ENCODE results near the gene TSSK3. TPM values are rescaled to one million over a fixed set of nuclear protein-coding genes. Genes with fewer than 3 reads are reported as not detected.

TSSK3 gene
- total and polyA plus RNA-seq, 2 donors (not counting 3 experiments of a cell fraction or from before 2014, with no cell fraction given), result 0.42 to 0.65 TPM

GRCh38 chr1:32386676-32387392 is 24.5 kb downstream of the TSSK3 start:
- TF ChIP-seq, protein P1, sequence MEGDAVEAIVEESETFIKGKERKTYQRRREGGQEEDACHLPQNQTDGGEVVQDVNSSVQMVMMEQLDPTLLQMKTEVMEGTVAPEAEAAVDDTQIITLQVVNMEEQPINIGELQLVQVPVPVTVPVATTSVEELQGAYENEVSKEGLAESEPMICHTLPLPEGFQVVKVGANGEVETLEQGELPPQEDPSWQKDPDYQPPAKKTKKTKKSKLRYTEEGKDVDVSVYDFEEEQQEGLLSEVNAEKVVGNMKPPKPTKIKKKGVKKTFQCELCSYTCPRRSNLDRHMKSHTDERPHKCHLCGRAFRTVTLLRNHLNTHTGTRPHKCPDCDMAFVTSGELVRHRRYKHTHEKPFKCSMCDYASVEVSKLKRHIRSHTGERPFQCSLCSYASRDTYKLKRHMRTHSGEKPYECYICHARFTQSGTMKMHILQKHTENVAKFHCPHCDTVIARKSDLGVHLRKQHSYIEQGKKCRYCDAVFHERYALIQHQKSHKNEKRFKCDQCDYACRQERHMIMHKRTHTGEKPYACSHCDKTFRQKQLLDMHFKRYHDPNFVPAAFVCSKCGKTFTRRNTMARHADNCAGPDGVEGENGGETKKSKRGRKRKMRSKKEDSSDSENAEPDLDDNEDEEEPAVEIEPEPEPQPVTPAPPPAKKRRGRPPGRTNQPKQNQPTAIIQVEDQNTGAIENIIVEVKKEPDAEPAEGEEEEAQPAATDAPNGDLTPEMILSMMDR (IDR thresholded peaks at IDR 0.05; ENCODE audit: extremely low read depth in 1 of 2, insufficient read depth in 1 of 2, low read depth in 1 of 2, low read length in 2 of 2), result no peak
- TF ChIP-seq POLR2A (IDR thresholded peaks at IDR 0.05; ENCODE audit: low read depth, low read length) (no peak), FOS (IDR thresholded peaks at IDR 0.05; ENCODE audit: borderline replicate concordance, insufficient read depth, low read length) (no peak), EZH2 (IDR thresholded peaks at IDR 0.05; ENCODE audit: borderline replicate concordance, low read depth, low read length, severe bottlenecking) (no peak), GATA2 (IDR thresholded peaks at IDR 0.05; ENCODE audit: insufficient read depth, insufficient read length, low read depth, low read length) (no peak), MYC (IDR thresholded peaks at IDR 0.05; ENCODE audit: low read depth, low read length) (no peak), POLR2AphosphoS5 (IDR thresholded peaks at IDR 0.05; ENCODE audit: insufficient read depth, low read depth, low read length) (no peak), MAX (IDR thresholded peaks at IDR 0.05; ENCODE audit: insufficient read depth, insufficient read length) (no peak), JUN (IDR thresholded peaks at IDR 0.05; ENCODE audit: borderline replicate concordance, insufficient read depth, insufficient read length, low read depth) (no peak)
- no peak overlapping the region for H3K27ac ChIP-seq (ENCODE audit: insufficient read depth, low read depth, low read length)
- H3K4me3 ChIP-seq (replicated peaks in 1 of 3; ENCODE audit: insufficient read depth in 1 of 3, low read depth in 1 of 3, low read length in 3 of 3), result no peak overlapping the region
- H3K36me3 ChIP-seq (ENCODE audit: control insufficient read depth in 2 of 2, extremely low read depth in 1 of 2, insufficient read depth in 2 of 2, low read length in 2 of 2), result peaks cover 13 to 29% of the 10 kb centered on the region in 2 experiments
- ChIA-PET CTCF (interaction anchor here (1.2 to 2.6 kb wide), 3 partner anchors 8 to 171 kb away, joined by 4 to 9 read pairs (median 4); partner anchors contain the start of gene BSDC1), POLR2A (interaction anchor here (1.0 kb wide), 1 partner anchor 51 kb away, joined by 3 read pairs; the partner anchor contains the start of gene MARCKSL1)
- no peak overlapping the region for H2AFZ ChIP-seq (ENCODE audit: low read depth, low read length)
- no peaks in the 10 kb centered on the region for H4K20me1 ChIP-seq (replicated peaks; ENCODE audit: control insufficient read depth, extremely low read depth, insufficient read depth, low read length)
- no peak overlapping the region for H3K4me2 ChIP-seq (ENCODE audit: insufficient read depth, low read length)
- intact Hi-C loops (cut with micrococcal nuclease), result no loop called here
- H3K4me1 ChIP-seq (ENCODE audit: control insufficient read depth, extremely low read depth, insufficient read depth, low read length), result no peaks in the 10 kb centered on the region
- H3K79me2 ChIP-seq (ENCODE audit: control insufficient read depth, insufficient read depth, low read length), result peaks cover 3% of the 10 kb centered on the region
- H3K27me3 ChIP-seq (ENCODE audit: control insufficient read depth in 2 of 2, insufficient read depth in 2 of 2, low read length in 2 of 2), result no peaks in the 10 kb centered on the region
- no peaks in the 10 kb centered on the region for H3K9me1 ChIP-seq (replicated peaks; ENCODE audit: control insufficient read depth, extremely low read depth, insufficient read depth, low read length)
- dilution Hi-C loops (cut with MboI; ENCODE audit: extremely low pct_ligation_motif_present, low sequenced_read_pairs), result no loop called here
- no TSS peak for BruUV-seq (replicated peaks)
- FAIRE-seq (no peak), DNase-seq (ENCODE audit: low read depth, low spot score) (no peak)
- no peaks in the 10 kb centered on the region for H3K9me3 ChIP-seq (replicated peaks; ENCODE audit: control insufficient read depth, insufficient read depth, low read length)
- H3K9ac ChIP-seq (replicated peaks; ENCODE audit: extremely low read depth, insufficient read depth, low read length), result no peak overlapping the region
